T-cell (primary cell): Measurements from ENCODE around the gene SCGB1C1. TPM values are rescaled to one million over a fixed set of nuclear protein-coding genes. Genes with fewer than 3 reads are reported as not detected.
A peak's percentile ranks its signal among the peaks of the same experiment; 100 is the strongest.
"Not testable (repeated sequence)": the region's sequence is repeated elsewhere in the genome, so short reads cannot be mapped to it uniquely, and the experiment has no call there.

ENCODE experiments used
- ATAC-seq, 4 experiments: fragments of 200-7000 bp in 3 of 4; fragments of 150-1000 bp in 1 of 4; cut with Tn5 transposase; replicated peaks in 1 of 4; 1 replicate in 3 of 4; 2 replicates in 1 of 4; pipeline ENCODE4 v1.10.0; 2021; ENCODE audit warnings: moderate library complexity in 3 of 4, mild to moderate bottlenecking in 2 of 4, moderate number of reproducible peaks in 1 of 4
- CTCF ChIA-PET, 2 donors: fragments of 300-600 bp; sonication (Branson Sonifier 250); formaldehyde crosslinking; loops; one replicate each; lab custom pipeline; 2022; ENCODE audit warnings: antibody characterized with exemption in 2 of 2; lab: Charles Lee
- POLR2A ChIA-PET, 2 donors: fragments of 300-600 bp; sonication (Branson Sonifier 250); formaldehyde crosslinking; loops; one replicate each; lab custom pipeline; 2022; ENCODE audit warnings: antibody characterized with exemption in 2 of 2; lab: Charles Lee
- DNase-seq, 35 experiments: peaks; one replicate each; pipeline versions ENCODE4 v3.0.0 to v3.0.0-alpha.2; 2013 to 2023
- H3K27ac ChIP-seq: one replicate; pipeline ENCODE4 v1.5.1; 2013; ENCODE audit warnings: low read length
- H3K27me3 ChIP-seq, 2 experiments: replicated peaks in 1 of 2; 1 replicate in 1 of 2; 2 replicates in 1 of 2; pipeline versions ENCODE4 v1.6.1 to v1.7.0; 2013; ENCODE audit warnings: low read length in 1 of 2, mixed read lengths in 1 of 2; ENCODE audit not compliant: control insufficient read depth in 2 of 2, insufficient read depth in 2 of 2; ENCODE audit errors: extremely low read depth in 1 of 2
- H3K36me3 ChIP-seq, 2 donors: 1 replicate in 1 of 2; 2 replicates in 1 of 2; pipeline versions ENCODE4 v1.6.1 to v1.7.0; 2013; ENCODE audit warnings: low read length in 1 of 2; ENCODE audit not compliant: control insufficient read depth in 2 of 2, insufficient read depth in 1 of 2; ENCODE audit errors: extremely low read depth in 1 of 2
- H3K4me1 ChIP-seq, 2 experiments: 1 replicate in 1 of 2; 2 replicates in 1 of 2; pipeline versions ENCODE4 v1.6.1 to v1.7.0; 2013; ENCODE audit warnings: low read length in 2 of 2, mixed read lengths in 1 of 2; ENCODE audit not compliant: insufficient read depth in 2 of 2, control insufficient read depth in 1 of 2; ENCODE audit errors: extremely low read depth in 1 of 2
- H3K4me3 ChIP-seq, 2 donors: 1 replicate in 1 of 2; 2 replicates in 1 of 2; pipeline versions ENCODE4 v1.5.1 to v1.7.0; 2013; ENCODE audit warnings: mild to moderate bottlenecking in 2 of 2, low read length in 1 of 2, moderate library complexity in 1 of 2; ENCODE audit not compliant: control insufficient read depth in 1 of 2; ENCODE audit errors: extremely low read depth in 1 of 2
- H3K9me3 ChIP-seq: 2 replicates; pipeline ENCODE4 v1.7.0; 2013
- H3K27ac Mint-ChIP-seq, 2 donors: one replicate each; pipeline ENCODE4 v1.8.0; 2020 to 2021; ENCODE audit warnings: mild to moderate bottlenecking in 2 of 2, mixed read lengths in 2 of 2
- H3K27me3 Mint-ChIP-seq, 2 donors: one replicate each; pipeline ENCODE4 v1.8.0; 2021 to 2022; ENCODE audit warnings: mixed read lengths in 2 of 2
- H3K36me3 Mint-ChIP-seq: one replicate; pipeline ENCODE4 v1.8.0; 2021; ENCODE audit warnings: mixed read lengths
- H3K4me1 Mint-ChIP-seq, 3 donors: one replicate each; pipeline ENCODE4 v1.8.0; 2020 to 2022; ENCODE audit warnings: mixed read lengths in 3 of 3, mild to moderate bottlenecking in 1 of 3
- H3K4me3 Mint-ChIP-seq, 3 donors: one replicate each; pipeline ENCODE4 v1.8.0; 2020 to 2022; ENCODE audit warnings: mild to moderate bottlenecking in 3 of 3, mixed read lengths in 3 of 3, moderate library complexity in 3 of 3
- H3K9me3 Mint-ChIP-seq, 3 donors: one replicate each; pipeline ENCODE4 v1.8.0; 2020 to 2022; ENCODE audit warnings: mixed read lengths in 3 of 3
- WGBS: methylation state at CpG from one replicate; pipeline ENCODE4 v1.1.5; 2013; ENCODE audit warnings: missing lambda C conversion rate; ENCODE audit not compliant: insufficient coverage; 5-methylcytosine and 5-hydroxymethylcytosine counted together
- total RNA-seq, 35 experiments: library from RNA in 6 of 35; stranded (reverse) in 6 of 35; fragments of 120-200 nt in 1 of 35; gene quantifications; one replicate each; pipeline versions ENCODE4 v1.2.1 to v1.2.4 and lab custom pipeline; 2013 to 2026

Gene SCGB1C1
- total RNA-seq, 5 donors from 2014 or later (not counting 1 experiment from before 2014, with no cell fraction given): not detected

GRCh38 chr11:236774-237767 lies 44.2 kb downstream of the SCGB1C1 start, which contains the start of gene PSMD13:
Gene PSMD13, plus strand, starts transcription at chr11:236976. Its CDS starts 74 bp downstream, at chr11:237050.
- Histone ChIP-seq H3K4me3 (peak within 1 kb of the TSS; percentile 96 to 100), H3K36me3 (peaks cover 5 to 20% of the 10 kb centered on the region in 2 donors), H3K27ac (peak within 1 kb of the TSS; percentile 99), H3K27me3 (no peaks in the 10 kb centered on the region), H3K9me3 (no peaks in the 10 kb centered on the region), H3K4me1 (peaks cover 12 to 25% of the 10 kb centered on the region in 2 experiments)
- H3K27me3 Mint-ChIP-seq: no peaks in the 10 kb centered on the region
- ATAC-seq (peak; percentile 70 to 85 (median 83)), DNase-seq (peak; percentile 73 to 92 (median 85))
- WGBS: under 1% methylated on average over 56 of the region's 62 CpGs
- H3K27ac Mint-ChIP-seq: peak within 1 kb of the TSS; percentile 99 to 100
- peaks cover 15% of the 10 kb centered on the region for H3K36me3 Mint-ChIP-seq
- H3K9me3 Mint-ChIP-seq: no peaks in the 10 kb centered on the region
- ChIA-PET POLR2A (interaction anchor here (0.5 to 2.0 kb wide), 11 partner anchors 14 to 1301 kb away, joined by 3 to 13 read pairs (median 4); no protein-coding TSS in a partner anchor), CTCF (interaction anchor here (0.6 to 1.4 kb wide), 6 partner anchors 14 to 273 kb away, joined by 3 to 8 read pairs (median 3); partner anchors contain the start of genes BET1L (in 1 of the 2) and PGGHG (in 1 of the 2))
- peak within 1 kb of the TSS; percentile 94 to 98 (median 96) for H3K4me3 Mint-ChIP-seq
- H3K4me1 Mint-ChIP-seq: peaks cover 47 to 55% (median 53%) of the 10 kb centered on the region in 3 donors

DNA sequence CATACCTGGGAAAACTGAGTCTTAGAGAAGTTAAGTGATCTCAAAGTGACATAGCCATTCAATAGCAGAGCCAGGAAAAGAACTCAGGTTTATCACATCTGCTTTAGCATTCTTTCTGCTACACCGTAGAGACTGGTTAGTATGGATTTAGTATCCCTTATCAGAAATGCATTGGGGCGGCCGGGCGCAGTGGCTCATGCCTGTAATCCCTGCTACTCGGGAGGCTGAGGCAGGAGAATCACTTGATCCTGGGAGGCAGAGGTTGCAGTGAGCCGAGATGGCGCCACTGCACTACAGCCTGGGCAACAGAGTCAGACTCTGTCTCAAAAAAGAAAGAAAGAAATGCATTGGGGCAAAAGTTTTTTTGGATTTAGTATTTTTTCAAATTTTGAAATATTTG lies 45.5 kb downstream of the SCGB1C1 start:
- peak overlapping the region in 1 of 2 donors; percentile 69 for H3K27ac Mint-ChIP-seq

DNA sequence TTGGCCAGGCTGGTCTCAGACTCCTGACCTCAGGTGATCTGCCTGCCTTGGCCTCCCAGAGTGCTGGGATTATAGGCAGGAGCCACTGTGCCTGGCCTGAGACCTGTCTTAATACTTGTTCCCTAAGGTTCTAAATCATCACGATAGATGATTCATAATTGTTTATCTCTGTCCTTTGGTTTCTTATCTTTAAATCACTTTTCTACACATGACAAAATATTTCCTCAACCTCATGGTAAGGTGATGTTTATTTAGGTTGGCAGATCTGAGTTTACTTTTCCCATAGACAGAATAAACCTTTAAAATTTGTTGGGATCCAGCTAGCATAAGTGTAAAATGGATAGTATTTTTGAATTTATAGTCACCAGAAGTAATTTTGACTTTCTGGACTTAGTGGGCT lies 47.4 kb downstream of the SCGB1C1 start:
- Histone ChIP-seq H3K9me3 (no peaks in the 10 kb centered on the region), H3K4me1 (peaks cover 10 to 16% of the 10 kb centered on the region in 2 experiments), H3K27ac (peak overlapping the region; percentile 2), H3K36me3 (peaks cover 5 to 47% of the 10 kb centered on the region in 2 donors), H3K27me3 (no peaks in the 10 kb centered on the region), H3K4me3 (no peak overlapping the region)
- Mint-ChIP-seq H3K27me3 (no peaks in the 10 kb centered on the region), H3K4me3 (no peak overlapping the region), H3K9me3 (no peaks in the 10 kb centered on the region), H3K4me1 (peaks cover 51 to 55% (median 54%) of the 10 kb centered on the region in 3 donors), H3K27ac (no peak overlapping the region), H3K36me3 (peaks cover 33% of the 10 kb centered on the region)
- ChIA-PET POLR2A (no interaction called here), CTCF (interaction anchor here in 1 of 2 donors (1.0 kb wide), 1 partner anchor 10 kb away, joined by 5 read pairs; no protein-coding TSS in a partner anchor)
- no peak for DNase-seq
- no CpG with 5 or more reads among the region's 1 CpG for WGBS
- ATAC-seq: no peak

More for the DNA sequence above, 45.5 kb downstream of the SCGB1C1 start:
- Histone ChIP-seq H3K4me1 (peaks cover 12 to 25% of the 10 kb centered on the region in 2 experiments), H3K36me3 (peaks cover 5 to 28% of the 10 kb centered on the region in 2 donors)
- not testable (repeated sequence) for H3K9me3 ChIP-seq, H3K4me3 ChIP-seq, H3K27me3 Mint-ChIP-seq, H3K27me3 ChIP-seq, H3K27ac ChIP-seq, DNase-seq, H3K9me3 Mint-ChIP-seq, ATAC-seq
- POLR2A ChIA-PET: interaction anchor here in 1 of 2 donors (0.6 to 2.0 kb wide), 4 partner anchors 12 to 74 kb away, joined by 3 to 5 read pairs (median 3); no protein-coding TSS in a partner anchor
- WGBS: 95% methylated on average over 6 of the region's 7 CpGs
- CTCF ChIA-PET: interaction anchor here in 1 of 2 donors (0.8 to 1.2 kb wide), 2 partner anchors 31 to 87 kb away, joined by 3 read pairs; partner anchors contain the start of genes BET1L and RIC8A
- H3K36me3 Mint-ChIP-seq: peaks cover 22% of the 10 kb centered on the region
- H3K4me3 Mint-ChIP-seq: peak overlapping the region; percentile 94 to 98 (median 96)
- peaks cover 55 to 58% (median 57%) of the 10 kb centered on the region in 3 donors for H3K4me1 Mint-ChIP-seq

DNA sequence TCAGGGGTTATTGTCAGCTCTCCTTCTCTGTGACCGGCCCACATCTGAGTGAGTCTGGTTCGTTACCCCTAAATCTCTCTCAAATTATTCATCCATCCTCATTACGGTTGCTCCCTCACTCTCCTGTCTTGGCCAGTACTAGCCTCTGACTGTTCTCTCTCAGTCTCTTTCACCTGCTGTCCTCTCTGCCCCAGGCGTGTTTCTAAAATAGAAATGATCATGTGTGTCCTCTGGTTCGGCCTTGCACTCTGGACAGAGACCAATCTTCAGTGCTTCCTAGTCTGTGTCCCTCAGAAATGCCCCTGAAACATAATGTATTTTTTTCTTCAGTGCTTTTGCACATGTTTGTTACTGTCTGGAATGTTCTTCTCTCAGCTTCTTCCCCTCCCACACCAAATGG lies 48.8 kb downstream of the SCGB1C1 start:
- peaks cover 44% of the 10 kb centered on the region for H3K36me3 Mint-ChIP-seq
- ATAC-seq: no peak
- Histone ChIP-seq H3K36me3 (peaks cover 5 to 60% of the 10 kb centered on the region in 2 donors), H3K27me3 (no peaks in the 10 kb centered on the region), H3K9me3 (no peaks in the 10 kb centered on the region), H3K4me3 (no peak overlapping the region), H3K27ac (no peak overlapping the region), H3K4me1 (peaks cover 9 to 10% of the 10 kb centered on the region in 2 experiments)
- no peaks in the 10 kb centered on the region for H3K9me3 Mint-ChIP-seq
- 98% methylated on average over 4 of the region's 5 CpGs for WGBS
- CTCF ChIA-PET: interaction anchor here (1.0 kb wide), 2 partner anchors 10 to 64 kb away, joined by 3 to 4 read pairs; no protein-coding TSS in a partner anchor
- H3K4me1 Mint-ChIP-seq: peaks cover 45 to 51% (median 50%) of the 10 kb centered on the region in 3 donors
- peak overlapping the region in 1 of 2 donors; percentile 43 for H3K27ac Mint-ChIP-seq
- POLR2A ChIA-PET: no interaction called here
- no peaks in the 10 kb centered on the region for H3K27me3 Mint-ChIP-seq
- no peak overlapping the region for H3K4me3 Mint-ChIP-seq
- DNase-seq: no peak

Other genes starting within 250 kb of the SCGB1C1 start
- gene BET1L, start 14.3 kb downstream of the SCGB1C1 start, total RNA-seq: 100 to 1,000 TPM in 3 of 5 donors, 10 to 100 TPM in 2; 68.4 to 106 (median 102) TPM
- 100 to 1,000 TPM in 4 of 5 donors, 10 to 100 TPM in 1; 87.4 to 151 (median 117) TPM for gene RIC8A, start 14.6 kb downstream of the SCGB1C1 start, total RNA-seq
- gene SIRT3, start 43.3 kb downstream of the SCGB1C1 start, total RNA-seq: 10 to 100 TPM; 22.0 to 33.0 (median 26.3) TPM
- gene PSMD13, start 43.9 kb downstream of the SCGB1C1 start, total RNA-seq: 100 to 1,000 TPM in 4 of 5 donors, 10 to 100 TPM in 1; 74.0 to 115 (median 108) TPM
- 10 to 100 TPM in 3 of 5 donors, 1 to 10 TPM in 2; 6.7 to 27.7 (median 20.9) TPM for gene NLRP6, start 85.3 kb downstream of the SCGB1C1 start, total RNA-seq
- 100 to 1,000 TPM; 252 to 818 (median 459) TPM for gene PGGHG, start 96.0 kb downstream of the SCGB1C1 start, total RNA-seq
- gene IFITM5, start 106.4 kb downstream of the SCGB1C1 start, total RNA-seq: not detected
- gene IFITM2, start 114.7 kb downstream of the SCGB1C1 start, total RNA-seq: 100 to 1,000 TPM; 276 to 654 (median 359) TPM
- gene IFITM1, start 121.0 kb downstream of the SCGB1C1 start, total RNA-seq: 100 to 1,000 TPM; 201 to 427 (median 243) TPM
- gene IFITM3, start 127.8 kb downstream of the SCGB1C1 start, total RNA-seq: 10 to 100 TPM in 4 of 5 donors, 1 to 10 TPM in 1; 2.1 to 35.5 (median 17.6) TPM
- 1 to 10 TPM; 1.7 to 5.6 (median 2.8) TPM for gene B4GALNT4, start 176.4 kb downstream of the SCGB1C1 start, total RNA-seq
- gene PKP3, start 201.1 kb downstream of the SCGB1C1 start, total RNA-seq: under 1 TPM in 4 of 5 donors, not detected in 1; 0.32 to 0.85 (median 0.47) TPM
- 100 to 1,000 TPM; 395 to 488 (median 460) TPM for gene SIGIRR, start 221.9 kb downstream of the SCGB1C1 start, total RNA-seq
- 100 to 1,000 TPM; 103 to 128 (median 120) TPM for gene ANO9, start 248.9 kb downstream of the SCGB1C1 start, total RNA-seq